ENCODE data around the gene GJD3.

- no peak for TF ChIP-seq POLR2A (IDR thresholded peaks at IDR 0.05; ENCODE audit: low read depth, low read length)
- TF ChIP-seq POLR2AphosphoS5 (IDR thresholded peaks at IDR 0.05; ENCODE audit: low read depth, low read length): no peak
- no peak for TF ChIP-seq TAF1 (IDR thresholded peaks at IDR 0.05; ENCODE audit: borderline replicate concordance, low read depth, low read length)
Observed at GRCh38 chr17:40355804-40356758, 8.5 kb downstream of the GJD3 start.
